PC-9 (cell line): Measurements from ENCODE around the gene ZNF792.

ENCODE experiments used
- EZH2 ChIP-seq: fragments of 200-600 bp; sonication (generic); IDR thresholded peaks from 2 replicates; pipeline ENCODE4 v1.8.0; 2017; ENCODE audit warnings: antibody characterized with exemption, low read depth
- TF ChIP-seq, protein P1 (sequence below): fragments of 200-600 bp; sonication (generic); conservative IDR thresholded peaks from 2 replicates; pipeline ENCODE4 v1.6.1; 2017; ENCODE audit warnings: mixed run types, antibody characterized with exemption, mild to moderate bottlenecking, moderate library complexity

GRCh38 chr19:35005256-35005977 is 41.4 kb upstream of the ZNF792 start:
- TF ChIP-seq, protein P1, sequence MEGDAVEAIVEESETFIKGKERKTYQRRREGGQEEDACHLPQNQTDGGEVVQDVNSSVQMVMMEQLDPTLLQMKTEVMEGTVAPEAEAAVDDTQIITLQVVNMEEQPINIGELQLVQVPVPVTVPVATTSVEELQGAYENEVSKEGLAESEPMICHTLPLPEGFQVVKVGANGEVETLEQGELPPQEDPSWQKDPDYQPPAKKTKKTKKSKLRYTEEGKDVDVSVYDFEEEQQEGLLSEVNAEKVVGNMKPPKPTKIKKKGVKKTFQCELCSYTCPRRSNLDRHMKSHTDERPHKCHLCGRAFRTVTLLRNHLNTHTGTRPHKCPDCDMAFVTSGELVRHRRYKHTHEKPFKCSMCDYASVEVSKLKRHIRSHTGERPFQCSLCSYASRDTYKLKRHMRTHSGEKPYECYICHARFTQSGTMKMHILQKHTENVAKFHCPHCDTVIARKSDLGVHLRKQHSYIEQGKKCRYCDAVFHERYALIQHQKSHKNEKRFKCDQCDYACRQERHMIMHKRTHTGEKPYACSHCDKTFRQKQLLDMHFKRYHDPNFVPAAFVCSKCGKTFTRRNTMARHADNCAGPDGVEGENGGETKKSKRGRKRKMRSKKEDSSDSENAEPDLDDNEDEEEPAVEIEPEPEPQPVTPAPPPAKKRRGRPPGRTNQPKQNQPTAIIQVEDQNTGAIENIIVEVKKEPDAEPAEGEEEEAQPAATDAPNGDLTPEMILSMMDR: no peak
- no peak for TF ChIP-seq EZH2
